T1000 (cell line): ENCODE data around the gene ABHD10.

Experiments
- DNase-seq: peaks from one replicate; lab custom pipeline; 2025; ENCODE audit warnings: mixed read lengths; lab: John Stamatoyannopoulos, UW

The ABHD10 gene

GRCh38 chr3:112000966-112001365, 22.1 kb downstream of the ABHD10 start:
- no peak for DNase-seq

DNA sequence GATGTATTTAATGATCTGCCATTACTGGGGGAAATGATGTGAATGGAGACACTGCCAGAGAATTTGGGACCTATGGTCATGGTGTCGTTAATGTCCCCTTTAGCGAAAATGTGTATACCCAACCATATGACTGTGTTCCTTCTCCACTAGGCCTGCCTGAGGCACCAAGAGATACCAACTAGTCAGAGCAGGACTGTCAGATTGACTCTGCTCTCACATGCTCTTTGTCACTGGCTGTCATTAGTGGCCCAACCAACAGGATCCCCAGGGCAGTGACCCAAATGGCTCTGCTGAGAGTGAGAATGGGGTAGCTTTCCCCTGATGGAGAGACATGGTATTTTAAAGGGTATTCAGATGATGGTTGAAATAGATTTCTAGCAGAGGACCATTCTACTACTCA, 22.7 kb downstream of the ABHD10 start:
- no peak for DNase-seq

DNA sequence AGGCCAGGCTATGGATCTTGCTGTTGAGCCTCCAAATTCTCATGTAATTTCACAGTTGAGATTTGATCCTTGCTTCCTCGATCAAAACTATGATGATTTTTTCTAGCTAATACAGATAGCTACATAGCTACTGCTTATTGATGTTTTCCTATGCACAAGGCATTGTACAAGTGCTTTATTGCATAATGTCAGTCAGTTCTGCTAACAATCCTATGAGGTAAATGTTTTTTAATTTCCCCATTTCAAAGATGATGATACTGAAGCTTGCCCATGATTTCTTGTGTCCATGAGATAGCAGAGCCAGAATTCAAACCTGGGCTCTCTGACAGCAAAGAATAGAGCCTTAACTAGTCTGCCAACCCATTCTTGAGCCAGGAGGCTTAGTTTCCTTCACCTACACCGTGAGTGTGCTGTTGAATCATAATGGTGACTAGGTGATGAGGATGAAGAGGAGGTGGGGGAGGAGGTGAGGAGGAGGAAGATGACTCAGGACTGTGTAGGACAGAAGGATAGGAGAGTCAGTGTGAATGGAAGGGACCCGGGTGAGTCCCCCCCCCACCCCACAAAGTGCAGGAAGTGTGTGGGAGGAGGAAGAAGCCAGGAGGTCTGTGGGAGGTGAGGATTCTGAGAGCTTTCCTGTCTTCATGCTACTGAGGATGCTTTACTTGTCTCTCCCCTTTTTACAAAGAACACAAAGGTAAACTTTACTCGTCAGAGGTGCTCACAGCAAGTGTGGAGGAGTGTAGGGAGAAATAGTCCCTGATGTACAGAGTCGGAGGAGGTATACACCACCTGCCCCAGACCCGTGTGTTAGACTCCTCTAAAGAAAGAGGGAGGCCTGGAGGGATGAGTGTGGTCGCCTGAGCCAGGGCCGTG, 23.5 kb downstream of the ABHD10 start:
- DNase-seq = no peak

DNA sequence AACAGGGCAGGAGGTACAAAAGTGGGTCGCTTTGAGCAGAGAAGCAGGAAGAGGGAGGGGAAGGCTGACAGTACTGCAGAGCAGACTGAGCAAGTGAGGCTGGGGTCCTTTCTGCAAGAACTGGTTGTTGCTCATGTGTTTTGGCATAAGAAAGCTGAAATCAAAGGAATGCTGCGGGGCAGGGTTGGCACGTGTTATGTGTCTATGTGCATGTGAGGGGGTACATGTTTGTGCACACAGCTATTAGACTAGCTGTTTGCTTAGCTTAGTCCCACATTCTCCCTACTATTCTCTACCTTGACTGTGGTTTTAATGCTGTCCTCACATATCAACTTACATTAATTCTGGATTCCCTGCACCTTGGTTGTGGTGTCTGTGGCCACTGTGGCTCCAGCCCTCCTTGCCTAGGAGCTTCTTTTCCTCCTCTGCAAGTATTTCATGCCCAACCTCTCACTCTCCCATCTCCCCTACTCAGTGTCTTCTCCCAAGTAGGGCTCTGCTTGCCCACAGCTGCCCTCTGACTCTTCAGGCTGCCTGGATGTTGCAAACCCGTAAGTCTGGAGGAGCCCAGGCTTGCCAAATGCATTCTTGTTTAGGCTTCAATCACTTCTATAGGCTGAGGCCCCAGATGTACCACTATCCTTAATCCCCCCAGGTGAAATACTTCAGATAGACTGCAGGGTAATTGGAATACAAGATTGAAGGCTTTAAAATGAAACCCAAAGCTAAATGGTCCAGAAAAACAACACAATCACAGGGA, 24.7 kb downstream of the ABHD10 start:
- DNase-seq = no peak

DNA sequence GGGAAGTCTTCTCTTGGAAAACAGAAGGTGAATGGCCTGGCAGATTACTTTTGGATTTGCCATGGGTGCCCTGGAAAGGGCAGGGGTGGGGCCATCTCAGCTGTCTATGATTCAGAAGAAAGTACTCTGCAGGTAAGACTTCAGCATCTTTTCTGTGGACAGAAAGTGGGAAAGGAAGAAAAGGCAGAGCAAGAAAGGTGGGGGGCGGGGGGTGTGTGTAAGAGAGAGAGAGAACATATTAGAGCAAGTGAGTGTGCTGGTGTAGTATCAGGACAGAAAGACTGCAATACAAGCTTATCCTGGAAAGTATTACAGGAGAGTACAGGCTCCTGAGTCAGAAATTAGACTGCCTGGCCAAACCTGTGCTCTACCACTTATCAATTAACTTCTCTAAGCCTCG, 25.4 kb downstream of the ABHD10 start:
- DNase-seq = no peak

DNA sequence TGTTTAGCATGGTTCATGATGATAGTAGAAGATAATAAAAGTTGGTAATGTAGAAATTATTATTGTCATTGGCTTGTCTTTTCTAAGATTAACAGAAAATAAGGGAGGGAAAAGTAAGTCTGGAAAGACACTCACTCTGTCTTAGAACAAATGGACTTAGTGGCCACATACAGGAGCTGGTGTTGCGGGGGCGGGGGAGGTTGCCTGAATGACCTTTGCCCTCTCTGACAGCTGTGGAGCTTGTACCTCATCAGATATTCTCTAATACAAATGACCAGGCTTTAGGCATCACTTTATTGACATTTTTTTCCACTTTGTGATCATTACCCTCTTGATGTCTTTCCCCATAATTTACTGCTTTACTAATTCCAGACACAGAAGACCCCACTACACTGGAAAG, 25.8 kb downstream of the ABHD10 start:
- DNase-seq = no peak

- DNase-seq = no peak
Measured at GRCh38 chr3:112005091-112005672, 26.4 kb downstream of the ABHD10 start.

GRCh38 chr3:112007633-112008032, 28.8 kb downstream of the ABHD10 start:
- no peak for DNase-seq

- DNase-seq = no peak
Measured at GRCh38 chr3:112009670-112010069, 30.8 kb downstream of the ABHD10 start.

GRCh38 chr3:112010636-112011035, 31.8 kb downstream of the ABHD10 start:
- DNase-seq = no peak

- DNase-seq = no peak
Measured at GRCh38 chr3:112011376-112011940, 32.6 kb downstream of the ABHD10 start.

GRCh38 chr3:112012205-112012992, 33.6 kb downstream of the ABHD10 start:
- no peak for DNase-seq

DNA sequence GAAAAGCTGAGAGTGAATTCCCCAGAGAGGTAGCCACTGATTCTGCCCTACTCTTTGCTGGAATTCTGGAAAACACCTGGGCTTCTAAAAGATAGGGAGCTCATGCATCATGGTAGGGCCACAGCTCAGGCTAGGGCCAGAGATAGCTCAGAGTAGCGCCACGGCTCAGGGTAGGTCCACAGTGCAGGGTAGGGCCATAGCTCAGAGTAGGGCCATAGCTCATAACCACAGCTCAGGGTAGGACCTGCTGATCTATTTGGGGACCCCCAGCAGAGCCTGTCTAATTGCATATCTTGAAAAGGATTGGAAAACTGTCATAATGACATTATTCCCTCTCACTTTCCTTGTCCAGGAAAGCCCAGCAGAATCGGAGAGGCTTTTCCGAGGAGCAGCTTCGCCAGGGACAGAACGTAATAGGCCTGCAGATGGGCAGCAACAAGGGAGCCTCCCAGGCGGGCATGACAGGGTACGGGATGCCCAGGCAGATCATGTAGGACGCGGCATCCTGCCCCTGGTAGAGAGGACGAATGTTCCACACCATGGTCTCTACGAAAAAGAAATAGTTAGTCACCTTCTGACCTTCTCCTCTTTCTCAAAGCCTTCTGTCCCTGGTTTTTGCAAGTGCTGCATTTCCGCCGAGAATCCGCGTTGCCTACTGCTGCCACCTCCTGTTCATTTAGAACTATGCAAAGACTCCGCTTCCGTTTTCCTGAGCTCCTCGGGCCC, 34.4 kb downstream of the ABHD10 start:
- DNase-seq = peak; percentile 14

- no peak for DNase-seq
Measured at GRCh38 chr3:112013784-112014143, 34.9 kb downstream of the ABHD10 start.

DNA sequence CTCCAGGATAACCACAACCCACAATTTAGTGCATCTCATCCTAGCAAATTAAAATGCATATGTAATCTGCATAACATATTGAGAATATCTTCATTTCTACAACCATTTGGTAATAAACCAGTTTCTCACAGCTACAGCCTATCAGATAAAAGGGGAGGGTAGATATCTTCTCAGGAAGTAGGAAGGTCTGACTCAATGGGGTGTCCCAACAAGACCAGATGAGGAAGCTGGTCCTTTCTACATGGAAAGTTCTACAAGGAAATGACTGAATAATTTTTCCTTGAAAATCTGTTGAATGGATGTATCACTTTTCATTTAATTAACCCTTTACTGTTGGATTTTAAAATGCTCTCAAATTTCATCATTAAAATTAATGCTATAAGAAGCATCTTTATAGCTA, 38.3 kb downstream of the ABHD10 start:
- DNase-seq = no peak

- DNase-seq = no peak
Measured at GRCh38 chr3:112018712-112019111, 39.9 kb downstream of the ABHD10 start.

- DNase-seq = no peak
Measured at GRCh38 chr3:112019716-112020115, 40.9 kb downstream of the ABHD10 start.

- DNase-seq = no peak
Measured at GRCh38 chr3:112020674-112021085, 41.9 kb downstream of the ABHD10 start.

DNA sequence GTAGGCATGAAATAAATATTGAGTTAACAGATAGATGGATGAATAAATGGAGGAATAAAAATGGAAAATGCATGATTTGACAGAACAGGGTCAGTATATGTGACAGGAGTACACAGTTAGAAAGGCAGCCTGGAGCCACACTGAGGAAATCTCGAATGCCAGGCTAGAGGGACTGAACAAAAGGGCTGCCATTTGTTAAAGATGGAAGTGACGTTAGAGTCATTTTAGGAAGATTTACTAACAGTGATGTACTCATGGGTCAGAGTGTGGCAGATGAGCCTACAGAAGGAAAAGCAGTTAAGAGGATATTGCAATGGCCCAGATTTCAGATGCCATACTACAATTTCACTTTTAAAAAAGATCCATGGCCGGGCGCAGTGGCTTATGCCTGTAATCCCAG, 48.3 kb downstream of the ABHD10 start:
- DNase-seq = no peak

GRCh38 chr3:112027826-112028225, 49.0 kb downstream of the ABHD10 start:
- DNase-seq = no peak

GRCh38 chr3:112030901-112031300, 52.1 kb downstream of the ABHD10 start:
- no peak for DNase-seq
